Measurements from ENCODE around the gene FAM186B.

The FAM186B gene

DNA sequence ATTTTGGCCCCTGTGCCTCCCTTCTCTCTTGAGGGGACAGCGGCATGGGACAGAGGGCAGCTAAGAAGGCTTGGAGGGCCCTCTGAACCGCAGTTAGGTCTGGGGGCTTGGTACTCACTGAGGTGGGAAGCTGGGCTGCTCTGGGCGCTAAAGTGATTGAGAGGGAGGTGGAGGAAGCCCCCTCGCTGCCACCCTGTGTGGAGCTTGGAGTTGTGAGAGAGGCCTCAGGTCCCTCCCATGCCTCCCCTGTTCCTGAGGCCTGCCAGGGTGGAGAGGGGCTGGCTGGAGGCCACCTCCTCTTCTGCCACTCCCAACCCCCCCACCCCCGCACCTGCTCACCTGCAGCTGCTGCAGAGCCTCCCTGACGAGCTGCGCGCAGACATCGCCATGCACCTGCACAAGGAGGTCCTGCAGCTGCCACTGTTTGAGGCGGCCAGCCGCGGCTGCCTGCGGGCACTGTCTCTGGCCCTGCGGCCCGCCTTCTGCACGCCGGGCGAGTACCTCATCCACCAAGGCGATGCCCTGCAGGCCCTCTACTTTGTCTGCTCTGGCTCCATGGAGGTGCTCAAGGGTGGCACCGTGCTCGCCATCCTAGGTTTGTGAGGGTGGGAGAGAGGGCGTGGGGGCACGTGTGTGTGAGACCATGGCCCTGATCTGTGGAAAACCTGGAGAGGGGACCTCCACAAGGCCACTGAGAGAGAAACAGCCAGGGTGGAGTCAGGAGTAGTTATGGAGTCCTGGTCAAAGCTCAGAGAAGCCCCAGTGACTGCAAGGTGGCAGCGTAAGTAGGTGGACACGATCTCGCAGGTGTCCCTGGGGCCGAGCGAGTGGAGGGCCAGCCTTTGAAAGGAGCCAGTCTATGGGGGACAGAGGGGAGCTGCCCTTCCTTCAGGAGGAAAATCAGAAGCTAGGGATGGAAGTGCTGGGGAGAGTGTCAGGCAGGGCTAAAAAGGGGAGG, 55.4 kb downstream of the FAM186B start:
- TF ChIP-seq, protein P1, sequence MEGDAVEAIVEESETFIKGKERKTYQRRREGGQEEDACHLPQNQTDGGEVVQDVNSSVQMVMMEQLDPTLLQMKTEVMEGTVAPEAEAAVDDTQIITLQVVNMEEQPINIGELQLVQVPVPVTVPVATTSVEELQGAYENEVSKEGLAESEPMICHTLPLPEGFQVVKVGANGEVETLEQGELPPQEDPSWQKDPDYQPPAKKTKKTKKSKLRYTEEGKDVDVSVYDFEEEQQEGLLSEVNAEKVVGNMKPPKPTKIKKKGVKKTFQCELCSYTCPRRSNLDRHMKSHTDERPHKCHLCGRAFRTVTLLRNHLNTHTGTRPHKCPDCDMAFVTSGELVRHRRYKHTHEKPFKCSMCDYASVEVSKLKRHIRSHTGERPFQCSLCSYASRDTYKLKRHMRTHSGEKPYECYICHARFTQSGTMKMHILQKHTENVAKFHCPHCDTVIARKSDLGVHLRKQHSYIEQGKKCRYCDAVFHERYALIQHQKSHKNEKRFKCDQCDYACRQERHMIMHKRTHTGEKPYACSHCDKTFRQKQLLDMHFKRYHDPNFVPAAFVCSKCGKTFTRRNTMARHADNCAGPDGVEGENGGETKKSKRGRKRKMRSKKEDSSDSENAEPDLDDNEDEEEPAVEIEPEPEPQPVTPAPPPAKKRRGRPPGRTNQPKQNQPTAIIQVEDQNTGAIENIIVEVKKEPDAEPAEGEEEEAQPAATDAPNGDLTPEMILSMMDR (IDR thresholded peaks at IDR 0.05; ENCODE audit: borderline replicate concordance, insufficient read depth, low read depth, low read length): no peak

DNA sequence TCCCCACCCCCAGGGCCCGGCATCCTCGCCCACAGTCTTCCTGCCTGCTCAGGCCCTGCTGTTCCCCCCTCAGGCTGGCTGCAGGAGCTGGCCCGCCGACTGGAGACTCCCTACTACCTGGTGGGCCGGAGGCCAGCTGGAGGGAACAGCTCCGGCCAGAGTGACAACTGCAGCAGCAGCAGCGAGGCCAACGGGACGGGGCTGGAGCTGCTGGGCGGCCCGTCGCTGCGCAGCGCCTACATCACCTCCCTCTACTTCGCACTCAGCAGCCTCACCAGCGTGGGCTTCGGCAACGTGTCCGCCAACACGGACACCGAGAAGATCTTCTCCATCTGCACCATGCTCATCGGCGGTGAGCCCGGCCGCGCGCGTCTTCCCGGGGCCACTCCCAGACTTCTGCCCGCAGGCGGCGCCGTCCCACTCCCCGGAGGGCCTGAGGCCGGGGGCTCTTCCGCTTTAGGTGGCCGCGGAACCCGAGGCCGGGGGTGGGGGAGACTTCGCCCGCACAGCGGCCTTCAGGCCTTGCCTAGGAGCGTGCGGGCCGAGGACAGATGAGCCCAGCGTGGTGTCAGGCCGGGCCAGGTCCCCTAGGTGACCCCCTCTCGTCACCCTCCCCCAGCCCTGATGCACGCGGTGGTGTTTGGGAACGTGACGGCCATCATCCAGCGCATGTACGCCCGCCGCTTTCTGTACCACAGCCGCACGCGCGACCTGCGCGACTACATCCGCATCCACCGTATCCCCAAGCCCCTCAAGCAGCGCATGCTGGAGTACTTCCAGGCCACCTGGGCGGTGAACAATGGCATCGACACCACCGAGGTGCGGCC, 56.4 kb downstream of the FAM186B start:
- TF ChIP-seq, protein P1 (IDR thresholded peaks at IDR 0.05; ENCODE audit: borderline replicate concordance, insufficient read depth, low read depth, low read length): 0 out of 2 replicates have a peak, but pooled peaks have one; percentile 11
- H3K4me3 ChIP-seq (ENCODE audit: low read depth, low read length): peak overlapping the region; percentile 37

More for the DNA sequence above, 55.4 kb downstream of the FAM186B start:
- H3K4me3 ChIP-seq (ENCODE audit: low read depth, low read length): no peak overlapping the region

DNA sequence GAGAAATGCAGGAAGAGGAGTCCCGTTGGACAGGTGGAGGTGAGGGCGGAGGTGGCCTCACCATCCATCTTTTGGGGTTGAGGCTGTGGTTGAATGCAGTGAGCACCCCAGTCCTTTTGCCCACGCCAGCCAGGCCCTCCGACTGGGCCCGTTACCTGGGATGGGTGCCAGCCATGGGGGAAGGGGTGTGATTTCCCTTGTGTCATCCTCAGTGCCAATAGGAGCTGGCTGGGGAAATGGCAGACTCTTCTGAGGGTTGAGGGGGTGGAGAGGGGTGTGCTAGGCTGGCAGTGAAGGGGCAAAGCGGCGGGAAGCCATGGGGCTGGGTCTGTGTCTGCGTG, 57.0 kb downstream of the FAM186B start:
- peak overlapping the region; percentile 37 for H3K4me3 ChIP-seq (ENCODE audit: low read depth, low read length)
- TF ChIP-seq, protein P1 (IDR thresholded peaks at IDR 0.05; ENCODE audit: borderline replicate concordance, insufficient read depth, low read depth, low read length): no peak

DNA sequence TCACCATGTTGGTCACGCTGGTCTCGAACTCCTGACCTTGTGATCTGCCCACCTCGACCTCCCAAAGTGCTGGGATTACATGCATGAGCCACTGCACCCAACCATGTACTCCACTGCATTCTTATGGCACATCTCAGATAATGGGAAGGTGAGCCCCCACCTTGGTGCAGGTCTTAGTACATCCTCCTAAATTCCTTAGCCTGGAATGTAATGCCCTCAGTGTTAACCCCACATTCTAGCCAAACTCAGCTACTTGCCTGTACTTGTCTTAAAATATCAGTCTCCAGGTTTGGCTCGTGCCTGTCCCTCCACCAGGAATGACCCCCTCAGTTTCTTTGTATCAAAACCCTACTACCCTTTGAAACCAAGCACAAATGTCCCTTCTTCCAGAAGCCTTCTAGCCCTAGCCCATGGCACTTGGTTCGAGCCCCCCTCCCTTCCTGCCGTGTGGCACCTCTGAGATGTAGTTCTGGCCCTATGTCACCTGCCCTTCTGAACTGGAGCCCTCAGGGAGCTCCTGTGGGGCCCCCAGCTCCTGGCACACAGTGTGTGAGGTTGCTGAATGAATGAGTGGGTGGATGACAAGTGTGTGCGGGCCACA, 58.2 kb downstream of the FAM186B start:
- TF ChIP-seq, protein P1 (IDR thresholded peaks at IDR 0.05; ENCODE audit: borderline replicate concordance, insufficient read depth, low read depth, low read length): no peak
- H3K4me3 ChIP-seq (ENCODE audit: low read depth, low read length): no peak overlapping the region

DNA sequence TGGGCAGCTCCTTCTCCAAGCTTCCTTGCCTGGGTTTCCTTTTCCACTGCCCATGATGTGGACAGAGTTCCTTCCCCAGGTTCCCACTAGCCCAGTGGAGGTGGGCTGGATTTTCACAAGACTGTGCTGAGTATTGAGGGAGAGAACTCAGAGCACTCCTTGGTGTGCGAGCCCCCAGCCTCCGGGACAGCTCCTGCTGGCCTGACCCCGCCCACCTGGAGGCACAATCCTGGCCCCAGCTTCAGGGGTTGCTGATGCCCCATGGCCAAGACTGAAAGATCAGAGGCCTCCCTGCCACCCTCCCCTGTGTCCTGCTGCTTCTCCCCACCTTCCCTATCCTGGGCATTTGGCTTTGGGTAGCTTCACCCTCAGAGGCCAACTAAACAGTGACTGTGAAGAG, 59.0 kb downstream of the FAM186B start:
- H3K4me3 ChIP-seq (ENCODE audit: low read depth, low read length): no peak overlapping the region
- TF ChIP-seq, protein P1 (IDR thresholded peaks at IDR 0.05; ENCODE audit: borderline replicate concordance, insufficient read depth, low read depth, low read length): no peak

DNA sequence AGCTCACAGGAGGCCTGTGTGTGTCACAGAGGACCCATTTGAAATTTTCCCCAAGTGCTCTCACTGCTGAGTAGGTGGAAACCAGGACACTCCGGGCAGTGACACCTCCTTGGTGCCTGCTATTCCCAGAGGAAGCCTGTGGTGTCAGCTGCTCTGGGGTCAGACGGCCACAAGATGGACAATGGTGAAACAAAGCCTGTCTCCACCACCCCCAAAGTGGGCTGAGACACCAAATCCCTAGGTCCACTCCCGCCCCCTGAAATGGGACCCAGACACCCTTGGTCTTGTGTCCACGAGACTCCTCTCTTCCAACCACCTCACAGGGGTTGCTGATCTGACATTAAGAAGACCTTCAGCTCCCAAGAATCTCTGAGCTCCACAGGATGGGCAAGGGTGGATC, 59.6 kb downstream of the FAM186B start:
- H3K4me3 ChIP-seq (ENCODE audit: low read depth, low read length): no peak overlapping the region
- TF ChIP-seq, protein P1 (IDR thresholded peaks at IDR 0.05; ENCODE audit: borderline replicate concordance, insufficient read depth, low read depth, low read length): no peak
